Fibroblast of the aortic adventitia (primary cell): ENCODE results near the gene THBS1. TPM values are rescaled to one million over a fixed set of nuclear protein-coding genes. Genes with fewer than 3 reads are reported as not detected.

ENCODE experiments used
- DNase-seq: peaks from one replicate; pipeline ENCODE4 v3.0.0-alpha.2; 2010; ENCODE audit warnings: low read depth
- H3K4me3 ChIP-seq: 2 replicates; pipeline ENCODE4 v1.5.1; 2011; ENCODE audit warnings: low read depth, mild to moderate bottlenecking, control low read depth, low read length, moderate library complexity
- CTCF ChIP-seq: IDR thresholded peaks from 2 replicates; pipeline ENCODE4 v1.5.1; 2011; ENCODE audit warnings: mild to moderate bottlenecking, low read length, control low read depth, inconsistent platforms; ENCODE audit not compliant: insufficient read depth
- total RNA-seq: library from RNA; depleted of rRNA; stranded (reverse); fragments of >200 nt; gene quantifications from 2 replicates; pipeline ENCODE4 v1.2.3, GENCODE V29; 2012; ENCODE audit warnings: low replicate concordance

Gene THBS1
- total RNA-seq, 1 donor, result 141 TPM

- H3K4me3 ChIP-seq, result peak overlapping the region; percentile 0
- no peak for TF ChIP-seq CTCF
- DNase-seq, result peak; percentile 62
These were observed 5.7 kb downstream of the THBS1 start for GRCh38 chr15:39586387-39587095.

GRCh38 chr15:39587096-39587721, 6.3 kb downstream of the THBS1 start:
- H3K4me3 ChIP-seq, result no peak overlapping the region
- no peak for TF ChIP-seq CTCF
- peak; percentile 34 for DNase-seq

- DNase-seq, result peak; percentile 45
- TF ChIP-seq CTCF, result no peak
- no peak overlapping the region for H3K4me3 ChIP-seq
These were observed 7.1 kb downstream of the THBS1 start for GRCh38 chr15:39587731-39588530.

GRCh38 chr15:39588531-39589192, 7.8 kb downstream of the THBS1 start:
- DNase-seq, result peak; percentile 34
- H3K4me3 ChIP-seq, result no peak overlapping the region
- no peak for TF ChIP-seq CTCF

GRCh38 chr15:39589193-39589814, 8.4 kb downstream of the THBS1 start:
- TF ChIP-seq CTCF, result no peak
- DNase-seq, result no peak
- no peak overlapping the region for H3K4me3 ChIP-seq
